HCT116 (cell line): ENCODE data around the gene CEP72. TPM values are rescaled to one million over a fixed set of nuclear protein-coding genes. Genes with fewer than 3 reads are reported as not detected.

Experiments used
- ATAC-seq: fragments of 200-7000 bp; cut with Tn5 transposase; 2 replicates; pipeline ENCODE4 v1.9.1; 2020; ENCODE audit warnings: mild to moderate bottlenecking, moderate library complexity
- BruUV-seq: library from RNA; stranded (reverse); fragments of 400-500 nt; replicated peaks from 2 replicates; lab custom pipeline; 2021; lab: Mats Ljungman, UMichigan
- CTCF ChIA-PET: fragments of 300-600 bp; sonication (Branson Sonifier 250); formaldehyde crosslinking; loops from one replicate; lab custom pipeline; 2021; ENCODE audit warnings: antibody characterized with exemption; lab: Charles Lee
- POLR2A ChIA-PET: fragments of 300-600, 350-600 bp; sonication (Branson Sonifier 250); formaldehyde crosslinking; loops from one replicate; lab custom pipeline; 2021; ENCODE audit warnings: antibody characterized with exemption; lab: Charles Lee
- RAD21 ChIA-PET, 2 experiments: fragments of 300-600 bp; sonication (Branson Sonifier 250); formaldehyde crosslinking; loops; one replicate each; lab custom pipeline; 2023; ENCODE audit warnings: low total read pairs in 2 of 2; ENCODE audit not compliant: uncharacterized antibody in 2 of 2, unreplicated experiment in 2 of 2, low non-redundant PET in 1 of 2; lab: Charles Lee
- DNase-seq: peaks from one replicate; pipeline ENCODE4 v3.0.0-alpha.2; 2010; ENCODE audit warnings: low read depth, low spot score
- H2AFZ ChIP-seq: fragments of 200-600 bp; shearing (Covaris generic), sonication (generic); 2 replicates; pipeline ENCODE4 v1.6.1; 2017; ENCODE audit warnings: low read depth, mixed run types, mixed read lengths, antibody characterized with exemption, low read length; ENCODE audit not compliant: poor library complexity, severe bottlenecking
- H3K27ac ChIP-seq: 2 replicates; pipeline ENCODE4 v1.5.1; 2012; ENCODE audit warnings: low read depth, low read length
- H3K27me3 ChIP-seq: fragments of 200-600 bp; sonication (generic); 2 replicates; pipeline ENCODE4 v1.6.1; 2016; ENCODE audit warnings: mixed run types, low read length, mixed read lengths; ENCODE audit not compliant: insufficient read depth
- H3K36me3 ChIP-seq, 2 experiments: fragments of 200-500 bp in 1 of 2; fragments of 200-600 bp in 1 of 2; sonication (Bioruptor generic) in 1 of 2; sonication (generic) in 1 of 2; 2 replicates each; pipeline versions ENCODE4 v1.5.1 to v1.6.1; 2014 to 2016; ENCODE audit warnings: low read length in 2 of 2, inconsistent platforms in 1 of 2, mixed read lengths in 1 of 2, mixed run types in 1 of 2; ENCODE audit not compliant: insufficient read depth in 2 of 2, control insufficient read depth in 1 of 2
- H3K4me1 ChIP-seq, 2 experiments: fragments of 200-600 bp in 1 of 2; sonication (generic) in 1 of 2; 2 replicates each; pipeline versions ENCODE4 v1.5.1 to v1.6.1; 2012 to 2017; ENCODE audit warnings: low read length in 2 of 2, inconsistent platforms in 1 of 2, mild to moderate bottlenecking in 1 of 2, mixed read lengths in 1 of 2, mixed run types in 1 of 2, moderate library complexity in 1 of 2; ENCODE audit not compliant: insufficient read depth in 2 of 2, control insufficient read depth in 1 of 2
- H3K4me2 ChIP-seq: fragments of 200-600 bp; sonication (generic); 2 replicates; pipeline ENCODE4 v1.6.1; 2017; ENCODE audit warnings: mixed run types, low read length, mixed read lengths
- H3K4me3 ChIP-seq, 2 experiments: fragments of 200-600 bp in 1 of 2; sonication (generic) in 1 of 2; replicated peaks in 1 of 2; 2 replicates each; pipeline ENCODE4 v1.5.1; 2011 to 2016; ENCODE audit warnings: low read length in 2 of 2, control low read depth in 1 of 2, low read depth in 1 of 2, mild to moderate bottlenecking in 1 of 2, mixed read lengths in 1 of 2, mixed run types in 1 of 2
- H3K79me2 ChIP-seq: fragments of 200-600 bp; sonication (generic); 2 replicates; pipeline ENCODE4 v1.6.1; 2017; ENCODE audit warnings: mild to moderate bottlenecking, mixed run types, low read length, moderate library complexity, mixed read lengths; ENCODE audit not compliant: insufficient read depth
- H3K9ac ChIP-seq: fragments of 200-600 bp; sonication (generic); 2 replicates; pipeline ENCODE4 v1.6.1; 2016; ENCODE audit warnings: low read length, mixed read lengths
- H3K9me2 ChIP-seq: fragments of 200-600 bp; sonication (generic), shearing (Covaris generic); 2 replicates; pipeline ENCODE4 v1.6.1; 2017; ENCODE audit warnings: mixed run types, mild to moderate bottlenecking, moderate library complexity; ENCODE audit not compliant: insufficient read depth
- H3K9me3 ChIP-seq, 2 experiments: fragments of 200-500 bp in 1 of 2; fragments of 200-600 bp in 1 of 2; sonication (Bioruptor generic) in 1 of 2; sonication (generic) in 1 of 2; 2 replicates each; pipeline ENCODE4 v1.6.1; 2014 to 2017; ENCODE audit warnings: low read length in 2 of 2, mixed read lengths in 2 of 2, inconsistent platforms in 1 of 2, low read depth in 1 of 2, mild to moderate bottlenecking in 1 of 2, mixed run types in 1 of 2, moderate library complexity in 1 of 2; ENCODE audit not compliant: control insufficient read depth in 1 of 2, insufficient read depth in 1 of 2
- H4K20me1 ChIP-seq: fragments of 200-600 bp; sonication (generic), shearing (Covaris generic); 2 replicates; pipeline ENCODE4 v1.6.1; 2017; ENCODE audit warnings: mixed run types, mild to moderate bottlenecking, moderate library complexity; ENCODE audit not compliant: insufficient read depth
- ATF3 ChIP-seq: IDR thresholded peaks from 2 replicates; pipeline ENCODE4 v1.6.1; 2012
- CBX3 ChIP-seq: IDR thresholded peaks from 2 replicates; pipeline ENCODE4 v1.6.1; 2012; ENCODE audit warnings: low read depth
- CTCF ChIP-seq, 3 experiments: fragments of 200-600 bp in 1 of 3; sonication (generic) in 1 of 3; IDR thresholded peaks in 2 of 3; conservative IDR thresholded peaks in 1 of 3; 2 replicates each; pipeline ENCODE4 v1.5.1; 2012 to 2017; ENCODE audit warnings: low read depth in 2 of 3, low read length in 2 of 3, antibody characterized with exemption in 1 of 3, borderline replicate concordance in 1 of 3, control low read depth in 1 of 3, mild to moderate bottlenecking in 1 of 3, mixed read lengths in 1 of 3, mixed run types in 1 of 3, moderate library complexity in 1 of 3; ENCODE audit not compliant: insufficient read depth in 1 of 3
- ELF1 ChIP-seq: IDR thresholded peaks from 2 replicates; pipeline ENCODE4 v1.6.1; 2012; ENCODE audit warnings: low read depth, borderline replicate concordance
- EZH2 ChIP-seq: fragments of 200-600 bp; sonication (generic); IDR thresholded peaks from 2 replicates; pipeline ENCODE4 v1.6.1; 2017; ENCODE audit warnings: antibody characterized with exemption, mixed run types
- EZH2phosphoT487 ChIP-seq: fragments of 200-600 bp; IDR thresholded peaks from 2 replicates; pipeline ENCODE4 v1.6.1; 2018; ENCODE audit warnings: antibody characterized with exemption, borderline replicate concordance
- FOSL1 ChIP-seq: IDR thresholded peaks from 2 replicates; pipeline ENCODE4 v1.6.1; 2012; ENCODE audit warnings: low read depth
- JUND ChIP-seq: IDR thresholded peaks from 2 replicates; pipeline ENCODE4 v1.6.1; 2012
- POLR2A ChIP-seq: IDR thresholded peaks from 2 replicates; pipeline ENCODE4 v1.7.0; 2011; ENCODE audit warnings: borderline replicate concordance; ENCODE audit not compliant: insufficient read depth, insufficient read length; ENCODE audit errors: extremely low read depth
- POLR2AphosphoS5 ChIP-seq: IDR thresholded peaks from 2 replicates; pipeline ENCODE4 v1.6.1; 2011; ENCODE audit warnings: mild to moderate bottlenecking, low read depth, low read length, moderate library complexity
- RAD21 ChIP-seq: IDR thresholded peaks from 2 replicates; pipeline ENCODE4 v1.6.1; 2012; ENCODE audit warnings: low read depth, mild to moderate bottlenecking
- REST ChIP-seq: IDR thresholded peaks from 2 replicates; pipeline ENCODE4 v1.6.1; 2012; ENCODE audit warnings: low read depth
- SIN3A ChIP-seq: IDR thresholded peaks from 2 replicates; pipeline ENCODE4 v1.6.1; 2012; ENCODE audit warnings: low read depth
- SP1 ChIP-seq: IDR thresholded peaks from 2 replicates; pipeline ENCODE4 v1.6.1; 2012; ENCODE audit warnings: low read depth
- SRF ChIP-seq: IDR thresholded peaks from 2 replicates; pipeline ENCODE4 v1.6.1; 2012; ENCODE audit warnings: low read depth
- TCF7L2 ChIP-seq: IDR thresholded peaks from 2 replicates; pipeline ENCODE4 v1.7.0; 2011; ENCODE audit warnings: borderline replicate concordance, inconsistent platforms; ENCODE audit not compliant: insufficient read depth, insufficient read length; ENCODE audit errors: extremely low read depth
- YY1 ChIP-seq: IDR thresholded peaks from 2 replicates; pipeline ENCODE4 v1.6.1; 2011; ENCODE audit warnings: low read length, low read depth, moderate library complexity, mild to moderate bottlenecking; ENCODE audit not compliant: insufficient replicate concordance; ENCODE audit errors: extremely low read depth
- ZBTB33 ChIP-seq: IDR thresholded peaks from 2 replicates; pipeline ENCODE4 v1.6.1; 2011; ENCODE audit warnings: mild to moderate bottlenecking, low read length, moderate library complexity; ENCODE audit not compliant: insufficient replicate concordance; ENCODE audit errors: extremely low read depth
- ZFX ChIP-seq: fragments of 450-650 bp; IDR thresholded peaks from 2 replicates; pipeline ENCODE4 v1.6.1; 2017
- ZNF274 ChIP-seq: fragments of 200-500 bp; sonication (Bioruptor generic); IDR thresholded peaks from 2 replicates; pipeline ENCODE4 v1.6.1; 2014; ENCODE audit warnings: mild to moderate bottlenecking, low read depth, low read length, inconsistent platforms
- intact Hi-C: fragments of 100-400 bp; cut with micrococcal nuclease; formaldehyde crosslinking; loops from 2 replicates; pipeline ENCODE4 v1.10.0; 2022
- total RNA-seq: library from RNA; stranded (reverse); gene quantifications from one replicate; pipeline ENCODE4 v1.2.1, GENCODE V29; 2021; ENCODE audit not compliant: unreplicated experiment

Gene CEP72
- total RNA-seq, 1 experiment from 2014 or later = 25.6 TPM

- no peak overlapping the region for H3K4me3 ChIP-seq
- ChIA-PET RAD21 (no interaction called here), POLR2A (no interaction called here), CTCF (no interaction called here)
- no peak overlapping the region for H2AFZ ChIP-seq
- BruUV-seq = no TSS peak
- no peaks in the 10 kb centered on the region for H3K9me3 ChIP-seq
- DNase-seq (no peak), ATAC-seq (no peak)
- H3K4me1 ChIP-seq = no peaks in the 10 kb centered on the region
- H3K4me2 ChIP-seq = no peak overlapping the region
- H3K79me2 ChIP-seq = peaks cover 3% of the 10 kb centered on the region; the same call in 1 of the 2 replicates
- intact Hi-C loops = no loop called here
- H3K9me2 ChIP-seq = no peaks in the 10 kb centered on the region
- H3K27me3 ChIP-seq = no peaks in the 10 kb centered on the region
- H4K20me1 ChIP-seq = no peaks in the 10 kb centered on the region
- H3K9ac ChIP-seq = no peak overlapping the region
- TF ChIP-seq REST = no peak
- TF ChIP-seq CBX3 = no peak
- no peak for TF ChIP-seq SRF
- no peak for TF ChIP-seq EZH2
- no peak for TF ChIP-seq ELF1
- no peak for TF ChIP-seq EZH2phosphoT487
- no peak for TF ChIP-seq SP1
- no peak for TF ChIP-seq FOSL1
- no peak for TF ChIP-seq ATF3
- no peak for TF ChIP-seq POLR2AphosphoS5
- TF ChIP-seq JUND = no peak
- no peak for TF ChIP-seq TCF7L2
- TF ChIP-seq YY1 = no peak
- no peak for TF ChIP-seq ZBTB33
- no peak for TF ChIP-seq ZNF274
- TF ChIP-seq CTCF (IDR thresholded peaks at IDR 0.05 in 2 of 3, conservative IDR thresholded peaks at IDR 0.05 in 1 of 3; ENCODE audit: borderline replicate concordance in 1 of 3, insufficient read depth in 1 of 3, low read depth in 2 of 3, low read length in 2 of 3) = no peak
- TF ChIP-seq RAD21 = no peak
- TF ChIP-seq ZFX = no peak
- no peak for TF ChIP-seq SIN3A
- no peak for TF ChIP-seq POLR2A
- H3K27ac ChIP-seq = no peak overlapping the region
- peaks cover 28 to 37% of the 10 kb centered on the region in 2 experiments for H3K36me3 ChIP-seq
These were observed 28.6 kb downstream of the CEP72 start for GRCh38 chr5:640461-641330.
